GM21515 (cell line): ENCODE results near the gene RNF157.
"Not testable (repeated sequence)": the region's sequence is repeated elsewhere in the genome, so short reads cannot be mapped to it uniquely, and the experiment has no call there.

Experiments
- ATAC-seq: cut with Tn5 transposase; IDR thresholded peaks from one replicate; pipeline ENCODE4 v1.9.1; 2021; ENCODE audit not compliant: unreplicated experiment

The RNF157 gene

DNA sequence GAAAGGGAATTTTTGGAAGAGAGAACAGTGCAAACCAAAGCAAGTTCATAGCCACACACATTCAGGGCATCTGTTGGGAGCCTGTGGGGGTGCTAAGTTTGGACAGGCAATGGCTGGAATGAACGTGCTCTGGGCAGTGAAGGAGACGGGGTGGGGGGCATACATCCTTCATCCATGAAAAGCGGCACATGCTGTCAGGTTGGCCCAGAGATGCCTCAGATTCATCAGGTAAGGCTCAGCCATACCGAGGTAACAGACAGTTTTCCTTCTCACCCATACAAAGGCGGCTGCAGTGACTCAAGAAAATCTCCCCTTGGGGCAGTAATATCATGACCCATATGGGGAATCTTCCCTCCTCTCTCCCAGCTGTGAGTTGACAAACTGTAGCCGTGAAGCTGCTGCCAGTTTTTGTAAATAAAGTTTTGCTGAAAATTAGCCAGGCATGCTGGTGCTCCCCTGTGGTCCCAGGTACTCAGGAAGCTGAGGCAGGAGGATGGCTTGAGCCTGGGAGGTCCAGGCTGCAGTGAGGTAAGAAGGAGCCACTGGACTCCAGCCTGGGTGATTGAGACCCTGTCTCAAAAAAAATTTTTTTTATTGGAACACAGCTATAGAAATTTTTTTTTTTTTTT lies 15.6 kb upstream of the RNF157 start:
- ATAC-seq: no peak

DNA sequence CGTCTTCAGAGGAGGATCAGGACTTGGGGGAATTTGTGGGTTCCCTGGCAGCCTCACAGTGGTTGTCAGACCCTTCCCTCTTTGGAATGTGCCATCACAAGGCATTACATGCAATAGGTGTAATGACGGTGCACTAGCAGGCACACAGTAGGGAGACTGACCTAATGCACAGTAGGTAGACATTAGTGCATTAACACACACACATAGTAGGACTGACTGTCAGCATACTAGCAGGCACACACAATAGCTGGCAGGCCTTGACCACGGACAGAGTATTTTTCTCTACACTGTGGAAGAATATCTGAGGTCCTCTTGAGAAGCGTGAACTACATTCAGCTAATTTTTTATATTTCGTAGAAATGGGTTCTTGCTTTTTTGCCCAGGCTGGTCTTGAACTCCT lies 14.0 kb upstream of the RNF157 start:
- no peak for ATAC-seq

GRCh38 chr17:76253841-76254240 lies 13.5 kb upstream of the RNF157 start:
- ATAC-seq: no peak

GRCh38 chr17:76252967-76253766 lies 12.9 kb upstream of the RNF157 start:
- not testable (repeated sequence) for ATAC-seq

GRCh38 chr17:76252040-76252954 lies 12.0 kb upstream of the RNF157 start:
- ATAC-seq: no peak

DNA sequence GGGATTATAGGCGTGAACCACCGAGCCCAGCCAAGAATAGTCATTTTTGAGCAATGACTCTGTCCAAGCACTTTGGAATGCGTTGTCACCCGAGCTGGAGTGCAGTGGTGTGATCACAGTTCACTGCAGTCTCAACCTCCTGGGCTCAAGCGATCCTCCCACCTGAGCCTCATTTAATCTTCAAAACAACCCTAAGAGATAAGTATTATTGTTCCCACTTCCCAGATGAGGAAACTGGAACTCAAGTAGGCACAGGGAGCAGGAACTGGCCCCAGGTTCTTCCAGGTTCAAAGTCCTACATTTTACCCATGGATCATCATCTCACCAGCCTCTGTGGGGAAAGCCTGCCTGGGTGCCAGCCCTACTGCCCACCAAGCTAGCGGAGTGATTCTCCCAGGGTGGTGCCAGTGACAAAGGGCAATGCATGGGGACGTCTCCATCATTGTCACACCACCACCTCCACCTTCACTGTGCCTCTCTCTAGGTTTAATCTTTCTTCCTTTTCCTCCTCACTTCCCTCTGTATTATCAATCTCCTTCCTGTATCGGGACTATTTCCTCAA lies 11.3 kb upstream of the RNF157 start:
- ATAC-seq: no peak

DNA sequence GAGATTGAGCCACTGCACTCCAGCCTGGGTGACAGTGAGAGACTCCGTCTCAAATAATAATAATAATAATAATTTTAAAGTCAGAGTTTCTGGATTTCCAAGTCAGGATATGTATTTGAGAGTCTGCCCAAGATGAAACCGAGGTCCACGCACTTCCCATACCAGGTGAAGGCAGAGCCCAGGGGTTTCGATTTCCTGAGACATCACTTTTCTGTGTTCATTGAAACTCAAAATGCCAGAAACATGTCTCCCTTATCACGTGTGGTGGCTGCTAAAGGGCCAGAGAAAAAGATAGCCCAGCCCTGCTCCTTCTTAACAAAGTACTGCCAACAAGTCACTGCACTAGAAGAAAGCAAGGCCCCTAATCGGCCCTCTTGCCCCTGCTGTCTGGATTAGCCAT lies 9.8 kb upstream of the RNF157 start:
- ATAC-seq: no peak

DNA sequence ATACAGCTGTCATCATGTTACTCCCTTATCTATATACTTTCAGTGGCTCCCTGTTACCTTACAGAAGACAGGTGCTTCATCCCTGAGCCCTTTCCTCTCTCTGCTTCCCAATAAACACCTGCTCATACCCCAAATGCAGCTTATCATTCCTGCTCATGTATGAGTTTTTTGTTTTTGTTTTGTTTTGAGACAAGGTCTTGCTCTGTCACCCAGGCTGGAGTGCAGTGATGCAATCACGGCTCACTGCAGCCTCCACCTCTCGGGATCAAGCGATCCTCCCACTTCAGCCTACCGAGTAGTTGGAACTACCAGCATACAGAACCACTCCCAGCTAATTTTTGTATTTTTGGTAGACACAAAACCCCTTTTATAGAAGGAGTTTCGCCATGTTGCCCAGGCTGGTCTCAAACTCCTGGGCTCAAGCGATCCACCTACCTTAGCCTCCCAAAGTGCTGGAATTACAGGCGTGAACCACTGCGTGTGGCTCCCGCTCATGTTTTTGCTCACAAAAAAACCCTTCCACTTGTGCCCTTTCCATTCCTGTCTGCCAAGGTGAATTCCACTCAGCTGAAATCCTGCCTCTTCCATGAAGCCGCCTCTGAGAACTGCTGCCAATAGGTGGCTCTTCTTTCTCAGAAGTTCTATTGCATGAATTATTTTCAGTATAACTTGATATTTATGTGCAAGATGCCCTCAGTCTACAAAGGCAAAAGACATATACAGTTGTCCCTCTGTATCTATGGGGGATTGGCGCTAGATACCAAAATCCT lies 7.9 kb upstream of the RNF157 start:
- ATAC-seq: no peak

- ATAC-seq: no peak
Measured at GRCh38 chr17:76247304-76247703, 7.0 kb upstream of the RNF157 start.

DNA sequence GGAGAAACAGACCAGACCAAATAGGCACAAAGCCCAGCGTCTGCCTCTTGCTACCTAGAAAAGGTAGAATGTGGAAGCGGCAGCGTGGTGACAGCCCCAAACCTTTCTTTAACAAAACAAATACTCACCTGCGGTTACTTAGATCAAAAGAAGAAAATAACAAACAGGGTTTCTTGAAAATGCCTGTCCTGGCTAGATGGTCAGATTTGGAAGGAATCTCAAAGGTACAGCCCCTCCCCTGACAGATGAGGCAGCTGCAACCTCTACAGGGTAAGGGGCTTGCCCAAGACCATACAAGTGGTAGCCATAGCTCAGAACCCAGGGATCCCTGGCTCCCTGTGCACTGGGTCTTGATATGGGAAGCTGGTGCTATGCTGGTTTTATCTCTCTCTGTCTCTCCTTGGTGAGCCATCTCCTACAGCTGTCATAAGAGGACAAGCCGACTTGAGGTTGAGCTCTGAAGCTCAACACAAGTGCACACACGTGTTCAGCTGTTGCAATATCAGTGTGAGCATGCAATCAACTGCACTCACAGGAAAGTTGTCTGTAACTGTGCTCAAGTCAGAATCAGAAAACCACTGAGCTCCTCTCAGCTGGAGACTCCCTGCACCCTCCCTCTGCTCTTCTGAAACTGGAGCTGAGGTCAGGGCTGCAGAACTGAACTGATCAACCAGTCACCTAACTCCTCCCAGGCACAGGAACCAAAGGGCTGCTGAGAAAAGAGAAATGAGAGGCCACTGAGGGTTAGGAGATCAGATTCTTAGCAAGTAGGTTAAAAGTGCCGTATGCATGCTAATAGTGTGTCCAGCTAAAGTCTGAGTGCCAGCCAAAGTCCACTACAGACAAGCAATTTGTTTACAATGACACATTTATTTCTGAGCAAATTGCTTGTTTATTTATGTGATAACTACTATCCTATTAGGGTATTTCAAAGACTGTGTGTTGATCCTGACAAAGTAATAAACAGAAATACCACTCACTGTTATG lies 6.1 kb upstream of the RNF157 start:
- peak; percentile 93 for ATAC-seq

- not testable (repeated sequence) for ATAC-seq
Measured at GRCh38 chr17:76244721-76245120, 4.4 kb upstream of the RNF157 start.

GRCh38 chr17:76243826-76244679 lies 3.8 kb upstream of the RNF157 start:
- ATAC-seq: no peak

DNA sequence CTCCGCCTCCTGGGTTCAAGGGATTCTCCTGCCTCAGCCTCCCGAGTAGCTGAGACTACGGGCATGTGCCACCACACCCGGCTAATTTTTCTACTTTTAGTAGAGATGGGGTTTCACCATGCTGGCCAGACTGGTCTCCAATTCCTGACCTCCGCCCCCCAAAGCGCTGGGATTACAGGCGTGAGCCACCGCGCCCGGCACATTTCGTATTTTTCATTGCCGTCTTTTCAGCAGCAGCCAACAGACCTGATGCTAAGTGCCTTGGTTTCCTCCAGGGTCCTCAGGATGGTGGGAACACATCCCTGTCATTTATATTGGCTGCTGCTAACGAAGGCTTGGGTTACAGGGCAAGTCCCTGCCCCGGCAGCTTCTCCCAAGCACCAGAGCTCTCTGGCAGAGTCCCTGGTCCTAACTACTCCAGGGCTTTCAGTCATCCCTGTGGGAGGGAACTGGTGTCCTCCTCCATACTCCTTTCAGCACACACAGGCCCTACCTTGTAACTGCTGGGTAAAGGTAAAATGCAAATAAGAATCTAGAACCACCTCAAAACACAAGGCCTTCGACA lies 1.5 kb upstream of the RNF157 start:
- ATAC-seq: no peak

- ATAC-seq: no peak
Measured at GRCh38 chr17:76241204-76241538, 878 bp upstream of the RNF157 start.

DNA sequence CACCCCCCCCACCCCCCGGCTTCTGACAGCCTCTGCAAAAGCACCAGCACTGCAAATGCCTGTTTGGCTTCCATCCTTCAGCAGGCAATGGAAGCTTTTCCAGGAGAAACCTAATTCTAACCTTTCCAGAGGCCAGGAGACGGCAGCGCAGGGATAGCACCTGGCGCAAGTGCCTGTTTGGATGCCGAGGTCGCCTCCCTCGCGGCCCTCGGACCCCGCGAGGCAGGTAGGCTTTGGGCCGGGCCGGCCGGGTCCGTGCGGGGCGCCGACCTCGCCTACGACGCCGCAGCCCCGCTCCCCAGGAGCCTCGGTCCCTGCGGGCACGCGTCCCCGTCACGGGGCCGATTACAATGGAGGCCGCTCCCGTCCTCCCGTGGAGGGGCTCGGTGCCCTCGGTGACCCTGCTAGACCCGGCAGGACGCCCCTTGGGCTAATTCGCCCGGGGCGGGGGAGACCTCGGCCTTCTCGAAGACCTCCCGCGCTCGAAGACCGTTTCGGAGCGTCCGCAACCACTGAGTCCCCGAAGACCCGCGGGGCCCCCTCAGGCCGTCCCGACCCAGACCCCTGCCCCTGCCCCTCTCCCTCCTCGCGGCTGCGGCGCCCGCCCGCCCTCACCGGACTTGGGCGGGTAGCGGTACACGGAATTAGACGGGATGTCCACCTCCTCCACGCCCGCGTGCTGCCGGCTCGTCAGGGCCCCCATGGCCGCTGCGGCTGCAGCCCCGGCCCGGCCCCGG lies 587 bp downstream of the RNF157 start:
- peak; percentile 17 for ATAC-seq

DNA sequence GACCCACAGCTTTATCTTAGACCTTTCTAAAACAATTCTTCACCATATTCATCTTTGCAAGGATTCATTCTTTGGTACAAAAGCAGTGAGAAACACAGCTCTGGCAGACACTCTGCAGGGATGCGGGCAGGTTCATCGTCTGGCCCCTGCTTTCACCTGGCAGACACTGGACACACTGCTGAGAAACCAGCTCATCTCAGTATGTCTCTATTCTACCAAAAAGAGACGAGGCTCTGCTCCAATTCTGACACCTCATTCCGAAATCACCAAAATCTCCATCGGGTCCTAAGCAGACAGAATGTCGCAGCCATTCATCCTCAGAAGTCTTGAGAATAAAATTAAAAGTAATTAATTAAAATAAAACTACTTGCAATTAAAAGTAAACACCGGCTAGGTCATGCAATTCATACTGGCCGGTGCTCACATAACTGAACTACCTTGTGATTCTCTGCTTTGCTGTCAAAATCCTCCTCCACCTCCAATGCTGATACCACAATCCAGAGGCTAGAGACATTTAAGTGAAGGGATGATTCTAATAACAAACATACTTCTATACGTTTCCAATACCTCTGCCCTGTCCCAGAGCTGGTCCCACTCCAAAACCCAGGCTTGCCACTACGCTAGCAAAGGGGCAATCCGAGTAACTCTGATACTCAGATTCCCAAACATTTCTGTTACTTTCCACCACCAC lies 1.3 kb downstream of the RNF157 start:
- no peak for ATAC-seq

DNA sequence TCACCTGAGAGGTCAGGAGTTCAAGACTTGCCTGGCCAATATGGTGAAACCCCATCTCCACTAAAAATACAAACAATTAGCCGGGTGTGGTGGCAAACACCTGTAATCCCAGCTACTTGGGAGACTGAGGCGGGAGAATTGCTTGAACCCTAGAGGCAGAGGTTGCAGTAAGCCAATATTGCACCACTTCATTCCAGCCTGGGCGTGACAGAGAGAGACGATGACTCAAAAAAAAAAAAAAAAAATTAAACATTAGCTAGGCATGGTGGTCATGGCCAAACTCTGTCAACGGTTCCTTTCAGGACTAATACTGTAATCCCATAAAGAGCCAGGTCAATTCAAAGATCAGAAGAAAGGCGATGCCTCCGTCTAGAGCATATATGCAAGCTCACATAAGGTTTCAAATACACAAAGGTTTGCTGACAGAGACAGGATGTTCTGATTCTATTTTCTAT lies 2.4 kb downstream of the RNF157 start:
- ATAC-seq: no peak
